GM21528 (cell line): ENCODE data around the gene WDR70.
"Not testable (repeated sequence)": the region's sequence is repeated elsewhere in the genome, so short reads cannot be mapped to it uniquely, and the experiment has no call there.

Source experiments
- ATAC-seq: cut with Tn5 transposase; IDR thresholded peaks from one replicate; pipeline ENCODE4 v1.9.1; 2021; ENCODE audit warnings: mild to moderate bottlenecking, moderate library complexity; ENCODE audit not compliant: unreplicated experiment, low FRiP score

The WDR70 gene

DNA sequence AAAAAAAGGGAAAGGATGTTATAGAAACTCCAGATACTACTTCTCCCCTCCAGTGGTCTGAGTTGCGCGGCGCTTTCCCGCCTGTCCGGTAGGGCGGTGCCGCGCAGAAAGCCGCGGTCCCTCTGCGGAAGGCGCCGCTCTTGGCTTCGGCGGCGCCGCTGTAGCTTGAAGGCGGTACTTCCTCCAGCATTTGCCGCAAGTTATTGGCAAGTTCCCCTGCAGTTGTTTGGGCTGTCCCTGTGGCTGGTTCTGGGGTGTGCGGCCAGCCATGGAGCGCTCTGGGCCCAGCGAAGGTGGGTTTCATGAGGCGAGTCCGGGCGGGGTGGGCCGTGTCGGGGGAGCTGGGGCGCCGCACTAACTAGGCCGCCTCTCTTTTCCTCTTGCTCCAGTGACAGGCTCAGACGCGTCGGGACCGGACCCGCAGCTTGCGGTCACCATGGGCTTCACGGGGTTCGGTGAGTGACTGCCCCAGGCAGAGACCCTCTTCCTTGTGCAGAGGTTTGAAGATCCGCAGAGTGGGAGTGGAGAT, at the start of gene WDR70:
WDR70 (plus strand) TSS at position 219 of the 529 bp plus-strand sequence; CDS start at position 269, 50 bp downstream.
- ATAC-seq, result peak; percentile 99

DNA sequence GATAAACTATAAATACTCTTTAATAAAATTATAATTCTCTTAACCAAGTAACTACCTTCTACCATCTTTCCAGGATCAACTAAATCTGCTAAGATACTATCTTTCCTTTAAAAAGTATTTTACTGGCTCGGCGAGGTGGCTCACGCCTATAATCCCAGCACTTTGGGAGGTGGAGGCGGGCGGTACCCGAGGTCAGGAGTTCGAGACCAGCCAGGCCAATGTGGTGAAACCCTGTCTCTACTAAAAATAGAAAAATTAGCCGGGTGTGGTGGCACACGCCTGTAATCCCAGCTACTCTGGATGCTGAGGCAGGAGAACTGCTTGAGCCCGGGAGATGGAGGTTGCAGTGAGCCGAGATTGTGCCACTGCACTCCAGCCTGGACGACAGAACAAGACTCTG, 44.4 kb upstream of the WDR70 start:
- not testable (repeated sequence) for ATAC-seq

DNA sequence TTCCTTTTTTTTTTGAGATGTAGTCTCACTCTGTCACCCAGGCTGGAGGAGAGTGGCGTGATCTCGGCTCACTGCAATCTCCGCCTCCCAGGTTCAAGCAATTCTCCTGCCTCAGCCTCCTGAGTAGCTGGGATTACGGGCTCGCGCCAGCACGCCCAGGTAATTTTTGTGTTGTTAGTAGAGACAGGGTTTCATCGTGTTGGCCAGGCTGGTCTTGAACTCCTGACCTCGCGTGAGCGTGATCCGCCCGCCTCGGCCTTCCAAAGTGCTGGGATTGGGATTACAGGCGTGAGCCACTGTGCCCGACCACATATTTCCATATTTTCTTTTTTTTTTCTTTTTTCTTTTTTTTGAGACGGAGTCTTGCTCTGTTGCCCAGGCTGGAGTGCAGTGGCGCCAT, 36.4 kb upstream of the WDR70 start:
- not testable (repeated sequence) for ATAC-seq

DNA sequence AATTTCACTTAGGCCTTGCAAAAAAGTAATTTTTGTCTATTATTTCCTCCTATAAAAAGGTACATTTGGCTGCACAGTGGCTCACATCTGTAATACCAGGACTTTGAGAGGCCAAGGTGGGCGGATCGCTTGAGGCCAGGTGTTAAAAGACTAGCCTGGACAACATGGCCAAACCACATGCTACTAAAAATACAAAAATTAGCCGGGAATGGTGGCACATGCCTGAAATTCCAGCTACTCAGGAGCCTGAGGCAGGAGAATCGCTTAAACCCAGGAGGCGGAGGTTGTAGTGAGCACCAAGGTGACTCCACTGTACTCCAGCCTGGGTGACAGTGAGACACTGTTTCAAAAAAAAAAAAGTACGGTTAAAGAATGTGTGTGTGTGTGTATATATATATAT, 24.0 kb upstream of the WDR70 start:
- ATAC-seq, result no peak

DNA sequence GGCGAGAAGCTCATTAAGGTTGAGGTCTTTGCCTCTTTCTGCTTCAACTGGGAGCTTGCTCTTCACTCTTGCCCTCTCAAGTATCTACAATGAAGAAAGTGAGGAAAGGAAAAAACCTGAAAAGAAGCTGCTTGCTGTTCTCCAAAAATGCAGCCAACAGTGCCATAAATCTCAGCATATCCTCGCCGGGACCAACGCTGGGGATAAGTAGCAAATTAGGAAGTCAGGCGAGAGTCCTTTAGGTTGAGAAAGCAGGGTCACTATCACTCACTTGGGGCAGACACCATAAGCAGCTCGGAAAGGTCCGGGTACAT, 8.6 kb upstream of the WDR70 start:
- no peak for ATAC-seq

DNA sequence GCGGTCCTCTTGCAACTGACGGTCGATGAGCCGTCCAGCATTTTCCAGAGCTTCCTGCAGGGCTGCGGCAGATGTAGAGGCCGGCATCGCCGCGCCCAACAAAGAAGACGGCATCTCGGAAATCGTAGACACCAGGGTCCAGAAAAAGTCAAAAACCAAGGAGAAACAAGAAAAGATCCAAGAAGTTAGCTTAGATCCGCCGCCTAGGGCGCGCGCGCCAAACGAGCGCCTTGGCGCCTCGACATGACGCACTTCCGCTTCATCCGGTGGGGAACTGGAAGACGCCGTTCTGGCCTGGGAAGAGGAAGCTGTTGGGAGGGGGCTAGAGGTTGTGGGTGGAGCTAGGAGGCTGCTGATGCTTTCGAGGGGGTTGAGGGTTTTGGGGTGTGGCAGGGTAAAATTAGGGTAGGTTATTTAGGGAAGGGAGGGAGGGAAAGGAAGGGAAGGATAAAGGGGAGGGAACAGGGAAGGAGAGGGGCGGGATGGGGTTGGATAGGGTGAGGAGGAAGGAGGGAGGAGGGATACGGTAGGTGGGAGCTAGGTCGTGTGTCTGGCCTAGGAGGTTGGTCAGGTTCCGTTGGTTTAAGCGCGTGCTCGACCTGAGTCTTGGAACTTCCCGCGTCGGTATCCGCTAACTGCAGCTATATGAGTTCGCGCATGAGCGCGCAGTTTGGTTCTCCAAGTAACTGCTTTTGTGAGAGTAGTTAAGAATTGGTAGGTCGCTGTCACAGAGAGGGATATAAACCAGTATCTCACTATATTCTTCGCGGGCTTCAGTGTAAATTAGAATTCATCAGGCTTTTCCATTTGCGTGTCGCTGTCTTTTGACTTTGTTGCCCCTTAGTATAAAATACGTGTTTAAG, 8.0 kb upstream of the WDR70 start, which contains the start of gene NUP155:
NUP155 (minus strand) TSS at position 243 of the 863 bp plus-strand sequence; CDS start at position 114, 129 bp downstream.
- peak; percentile 93 for ATAC-seq

DNA sequence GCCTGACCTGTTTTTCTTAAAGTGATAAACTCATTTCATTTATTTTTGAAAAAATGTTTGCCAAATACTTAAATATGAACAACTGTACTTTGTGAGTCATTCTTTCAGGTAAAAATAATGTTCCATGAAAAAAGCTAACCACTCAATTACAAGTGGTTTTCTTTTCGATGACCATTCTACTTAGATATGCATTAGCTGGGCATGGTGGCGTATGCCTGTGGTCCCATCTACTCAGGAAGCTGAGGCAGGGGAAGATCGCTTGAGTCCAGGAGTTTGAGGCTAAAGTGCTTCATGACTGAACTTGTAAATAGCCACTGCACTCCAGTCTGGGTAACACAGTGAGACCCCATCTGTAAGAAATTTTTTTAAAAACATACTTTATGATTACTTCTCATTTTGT, 4.0 kb upstream of the WDR70 start:
- no peak for ATAC-seq

DNA sequence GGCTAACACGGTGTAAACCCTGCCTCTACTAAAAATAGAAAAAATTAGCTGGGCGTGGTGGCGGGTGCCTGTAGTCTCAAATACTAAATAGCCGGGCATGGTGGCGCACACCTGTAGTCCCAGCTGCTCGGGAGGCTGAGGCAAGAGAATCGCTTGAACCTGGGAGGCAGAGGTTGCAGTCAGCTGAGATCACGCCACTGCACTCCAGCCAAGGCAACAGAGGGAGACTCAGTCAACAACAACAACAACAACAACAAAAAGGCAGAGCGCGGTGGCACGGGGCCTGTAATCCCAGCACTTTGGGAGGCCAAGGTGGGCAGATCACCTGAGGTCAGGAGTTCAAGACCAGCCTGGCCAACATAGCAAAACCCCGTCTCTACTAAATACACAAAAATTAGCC, 1.1 kb upstream of the WDR70 start:
- ATAC-seq, result not testable (repeated sequence)

DNA sequence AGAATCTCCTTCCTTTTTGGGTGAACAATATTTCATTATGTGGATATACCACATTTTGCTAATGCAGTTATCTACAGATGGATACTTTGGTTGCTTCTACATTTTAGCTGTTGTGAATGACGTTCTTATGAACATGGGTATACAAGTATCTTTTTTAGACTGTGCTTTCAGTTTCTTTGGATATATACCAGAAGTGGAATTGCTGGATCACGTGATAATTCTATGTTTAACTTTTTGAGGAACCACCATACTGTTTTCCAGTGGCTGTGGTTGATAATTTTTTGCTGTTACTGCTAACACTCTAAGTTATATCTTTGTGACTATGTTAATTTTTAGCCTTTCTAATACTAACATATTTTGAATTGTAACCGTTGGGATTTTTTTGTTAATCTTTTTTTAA, 12.5 kb downstream of the WDR70 start:
- no peak for ATAC-seq

DNA sequence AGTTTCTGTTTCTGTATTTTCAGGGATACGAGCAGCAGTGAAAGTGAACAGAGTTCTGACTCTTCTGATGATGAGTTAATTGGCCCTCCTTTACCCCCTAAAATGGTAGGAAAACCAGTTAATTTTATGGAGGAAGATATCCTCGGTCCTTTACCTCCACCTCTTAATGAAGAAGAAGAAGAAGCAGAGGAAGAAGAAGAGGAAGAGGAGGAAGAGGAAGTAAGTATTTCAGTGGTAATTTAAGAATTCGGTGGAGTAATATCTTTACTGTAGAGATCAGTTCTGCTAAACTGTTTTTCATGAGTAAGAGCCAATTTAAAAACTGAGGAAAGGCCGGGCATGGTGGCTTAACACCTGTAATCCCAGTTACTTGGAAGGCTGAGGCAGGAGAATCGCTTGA, 17.2 kb downstream of the WDR70 start:
- ATAC-seq, result no peak

DNA sequence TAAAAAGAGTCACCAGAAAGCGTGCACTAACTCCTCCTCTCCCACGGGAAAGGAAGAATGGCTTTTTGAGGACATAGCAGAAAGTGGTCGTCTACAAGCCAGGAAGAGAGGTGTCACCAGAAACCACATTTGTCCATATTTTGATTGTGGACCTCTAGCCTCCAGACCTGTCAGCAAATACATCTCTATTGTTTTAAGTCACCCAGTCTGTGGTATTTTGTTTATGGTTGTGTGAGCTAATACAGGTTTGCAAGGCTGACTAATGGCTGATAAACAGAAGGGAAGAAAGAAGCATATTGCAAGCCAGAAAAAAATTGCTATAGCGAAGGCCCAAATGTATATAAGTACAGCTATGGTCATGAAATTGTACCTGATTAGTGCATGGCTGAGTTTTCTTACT, 21.4 kb downstream of the WDR70 start:
- ATAC-seq, result no peak

DNA sequence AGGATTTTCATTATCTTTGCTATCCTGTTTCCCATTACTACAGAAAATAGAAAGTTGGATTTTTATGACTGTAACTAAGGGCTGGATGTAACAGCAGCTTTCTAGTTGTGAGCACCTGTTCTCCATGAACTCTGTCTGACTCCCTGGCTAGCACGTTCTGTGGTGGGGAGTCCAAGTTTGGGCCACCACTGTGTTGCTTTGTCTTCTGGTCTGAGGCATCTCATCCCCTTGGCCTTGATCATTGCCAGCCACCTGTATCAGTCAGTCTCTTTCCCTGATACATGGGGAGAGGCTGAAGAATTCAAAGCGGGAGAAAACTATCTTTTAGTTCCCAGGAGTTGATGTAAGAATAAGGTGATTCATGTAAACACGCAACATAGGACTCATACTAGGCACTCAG, 33.4 kb downstream of the WDR70 start:
- no peak for ATAC-seq

DNA sequence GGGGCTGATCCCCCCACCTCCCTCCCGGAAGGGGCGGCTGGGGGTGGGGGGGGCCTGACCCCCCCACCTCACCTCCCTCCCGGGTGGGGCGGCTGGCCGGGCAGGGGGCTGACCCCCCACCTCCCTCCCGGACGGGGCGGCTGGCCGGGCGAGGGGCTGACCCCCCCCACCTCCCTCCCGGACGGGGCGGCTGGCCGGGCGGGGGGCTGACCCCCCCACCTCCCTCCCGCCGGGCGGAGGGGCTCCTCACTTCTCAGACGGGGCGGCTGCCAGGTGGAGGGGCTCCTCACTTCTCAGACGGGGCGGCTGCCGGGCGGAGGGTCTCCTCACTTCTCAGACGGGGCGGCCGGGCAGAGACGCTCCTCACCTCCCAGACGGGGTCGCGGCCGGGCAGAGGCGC, 36.3 kb downstream of the WDR70 start:
- ATAC-seq, result not testable (repeated sequence)

DNA sequence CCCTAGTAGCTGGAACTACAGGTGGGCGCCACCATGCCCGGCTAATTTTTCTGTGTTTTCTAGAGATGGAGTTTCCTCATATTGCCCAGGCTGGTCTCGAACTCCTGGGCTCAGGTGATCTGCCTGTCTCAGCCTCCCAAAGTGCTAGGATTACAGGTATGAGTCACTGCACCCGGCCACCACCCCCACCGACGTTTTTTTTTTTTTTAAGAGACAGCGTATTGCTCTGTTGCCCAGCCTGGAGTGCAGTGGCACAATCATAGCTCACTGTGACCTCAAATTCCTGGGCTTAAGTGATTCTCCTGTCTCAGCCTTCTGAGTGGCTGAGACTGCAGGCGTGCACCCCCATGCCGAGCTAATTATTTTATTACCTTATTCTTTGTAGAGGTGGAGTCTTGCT, 38.2 kb downstream of the WDR70 start:
- ATAC-seq, result no peak

DNA sequence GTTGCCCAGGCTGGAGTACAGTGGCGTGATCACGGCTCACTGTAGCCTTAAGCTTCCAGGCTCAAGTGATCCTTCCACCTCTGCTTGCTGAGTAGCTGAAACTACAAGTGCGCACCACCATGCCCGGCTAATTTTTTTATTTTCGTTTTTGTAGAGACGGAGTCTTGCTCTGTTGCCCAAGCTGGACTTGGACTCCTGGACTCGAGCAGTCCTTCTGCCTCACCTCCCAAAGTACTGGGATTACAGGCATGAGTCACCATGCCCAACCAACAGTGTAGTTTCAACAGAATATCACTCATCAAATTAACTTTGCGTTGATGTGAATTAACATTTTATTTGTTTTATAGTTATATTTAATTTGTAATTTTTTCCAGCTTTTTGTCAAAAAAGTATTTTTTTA, 45.3 kb downstream of the WDR70 start:
- ATAC-seq, result no peak

DNA sequence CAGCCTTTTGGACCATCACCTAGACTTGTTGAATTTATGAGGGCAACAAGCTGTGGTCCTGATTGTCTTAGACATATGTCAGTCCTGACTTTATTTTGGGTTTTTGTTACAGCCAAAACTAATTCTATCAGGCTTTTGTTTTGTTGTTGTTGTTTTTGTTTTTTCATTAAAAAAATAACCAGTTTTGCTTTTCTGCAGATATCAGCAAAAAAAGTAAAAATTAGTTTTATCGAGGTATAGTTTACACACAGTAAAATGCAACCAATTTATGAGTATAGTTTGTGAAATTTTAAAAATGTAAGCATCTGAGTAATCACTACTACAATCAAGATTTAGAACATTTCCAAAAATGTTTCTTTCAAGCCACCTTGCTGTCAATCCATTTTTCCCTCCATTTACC, 48.9 kb downstream of the WDR70 start:
- no peak for ATAC-seq

DNA sequence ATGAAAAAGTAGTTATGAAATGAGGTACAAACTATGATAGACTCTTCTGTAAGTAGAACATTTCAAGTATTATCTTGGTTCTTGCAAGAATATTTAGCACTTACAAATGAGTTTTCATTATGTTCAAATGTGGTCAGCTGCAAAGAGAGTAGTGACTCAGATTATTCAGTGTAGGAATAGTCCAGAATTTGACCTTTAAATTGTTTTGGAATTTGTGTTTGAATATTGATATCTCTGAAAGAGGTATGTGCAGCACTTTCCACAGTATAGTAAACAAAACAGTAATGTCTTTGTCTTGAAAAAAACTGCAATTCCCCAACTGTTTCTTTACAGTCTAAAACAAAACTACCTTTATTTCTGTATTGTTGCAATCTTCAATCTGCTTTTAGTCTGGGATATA, 56.1 kb downstream of the WDR70 start:
- no peak for ATAC-seq

DNA sequence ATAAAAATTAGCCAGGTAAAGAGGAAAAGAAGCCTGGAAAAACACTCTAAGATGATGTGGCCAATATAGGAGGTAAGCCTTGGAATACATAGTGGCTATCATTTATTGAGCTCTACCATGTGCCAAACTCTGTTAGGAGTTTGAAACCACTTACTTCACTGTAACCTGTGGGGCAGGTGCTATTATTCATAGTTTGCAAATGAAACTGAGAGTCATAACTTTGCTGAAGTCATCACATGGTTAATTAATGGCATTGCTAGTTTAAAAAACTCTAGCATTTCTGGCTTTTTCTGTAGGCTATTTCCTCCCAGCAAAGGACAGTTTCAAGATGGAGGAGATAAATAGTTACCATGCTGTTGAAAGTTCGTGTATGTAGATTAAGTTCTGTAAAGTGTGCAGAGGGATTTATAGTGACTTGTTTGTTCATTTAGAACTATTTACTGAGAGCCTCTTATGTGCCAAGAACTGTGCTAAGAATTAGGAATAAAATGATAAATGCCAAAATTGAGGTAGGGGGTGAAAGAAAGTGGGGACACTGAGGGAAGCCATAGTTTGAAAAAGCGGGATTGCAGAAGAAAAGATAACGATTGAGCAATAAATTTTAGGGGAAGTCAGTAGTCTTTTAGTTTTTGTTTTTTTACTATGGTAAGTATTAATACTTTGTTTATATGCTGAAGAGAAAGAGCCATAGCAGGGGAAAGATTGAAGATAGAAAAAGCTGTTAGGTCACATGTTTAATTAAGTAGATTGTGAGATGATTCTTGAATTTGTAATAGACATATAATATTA, 57.2 kb downstream of the WDR70 start:
- no peak for ATAC-seq

DNA sequence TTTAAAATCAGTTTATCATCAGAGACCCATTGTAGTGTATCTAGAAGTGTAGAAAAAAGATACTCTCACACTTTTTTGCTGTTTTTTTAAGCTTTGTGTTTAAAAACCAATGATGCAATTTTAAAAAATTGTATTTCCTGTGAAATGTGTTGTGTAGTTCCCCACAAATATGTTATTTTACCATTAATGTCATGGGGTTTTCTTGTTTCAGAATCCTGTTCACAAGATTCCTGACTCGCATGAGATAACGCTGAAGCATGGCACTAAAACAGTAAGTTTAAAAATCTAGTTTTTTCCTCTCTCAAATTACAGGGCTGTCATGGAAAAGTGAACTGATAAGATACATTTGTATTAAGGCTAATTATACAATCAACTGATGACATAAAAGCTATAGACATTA, 58.6 kb downstream of the WDR70 start:
- no peak for ATAC-seq

DNA sequence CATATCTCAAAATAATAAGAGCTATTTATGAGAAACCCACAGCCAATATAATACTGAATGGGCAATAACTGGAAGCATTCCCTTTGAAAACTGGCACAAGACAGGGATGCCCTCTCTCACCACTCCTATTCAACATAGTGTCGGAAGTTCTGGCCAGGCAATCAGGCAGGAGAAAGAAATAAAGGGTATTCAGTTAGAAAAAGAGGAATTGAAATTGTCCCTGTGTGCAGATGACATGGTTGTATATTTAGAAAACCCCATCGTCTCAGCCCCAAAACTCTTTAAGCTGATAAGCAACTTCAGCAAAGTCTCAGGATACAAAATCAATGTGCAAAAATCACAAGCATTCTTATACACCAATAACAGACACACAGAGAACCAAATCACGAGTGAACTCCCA, 66.7 kb downstream of the WDR70 start:
- ATAC-seq, result not testable (repeated sequence)

DNA sequence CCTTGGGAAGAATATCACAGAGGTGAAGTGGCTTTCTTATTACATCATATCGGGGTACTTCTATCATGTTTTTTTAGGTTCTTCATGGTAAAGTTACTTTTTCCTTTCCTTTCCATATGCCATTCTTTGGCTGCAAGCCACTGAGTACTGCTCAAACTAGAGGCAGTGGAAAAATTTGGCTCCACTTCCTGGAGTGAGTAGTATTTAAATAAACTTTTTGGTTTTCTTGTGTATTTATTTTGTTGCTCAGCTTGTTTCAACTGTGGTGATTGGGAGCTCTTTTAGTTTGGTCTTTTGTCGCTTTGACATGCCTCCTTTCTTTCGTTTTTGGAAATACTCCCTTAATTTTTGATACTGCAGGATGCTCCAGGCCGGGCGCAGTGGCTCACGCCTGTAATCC, 69.8 kb downstream of the WDR70 start:
- ATAC-seq, result no peak
